SHP77 treated with DMSO at 0.1 percent for 48 hours (cell line): ENCODE data around the gene NKAIN2.

Experiments
- DNase-seq: peaks from one replicate; lab custom pipeline; 2025; lab: John Stamatoyannopoulos, UW

NKAIN2 gene

DNA sequence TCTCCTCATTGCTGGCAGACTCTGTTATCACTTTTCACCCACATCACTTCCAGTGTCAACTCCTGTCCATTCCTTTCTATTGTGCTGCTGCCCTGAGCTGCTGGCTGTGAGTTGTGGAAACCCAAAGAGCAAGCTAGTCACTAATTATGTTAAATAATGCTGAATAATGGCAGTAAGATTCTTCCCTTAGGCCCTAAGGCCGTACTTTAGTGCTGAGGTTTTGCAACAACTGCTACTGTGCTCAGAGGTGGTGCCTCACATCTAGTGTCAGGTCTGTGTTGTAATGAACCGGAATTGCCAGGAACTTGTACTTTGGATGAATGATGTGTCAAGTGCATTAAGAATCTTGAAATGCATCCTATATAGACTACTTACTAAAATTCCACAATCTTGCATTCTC is 786.3 kb downstream of the NKAIN2 start:
- no peak for DNase-seq

DNA sequence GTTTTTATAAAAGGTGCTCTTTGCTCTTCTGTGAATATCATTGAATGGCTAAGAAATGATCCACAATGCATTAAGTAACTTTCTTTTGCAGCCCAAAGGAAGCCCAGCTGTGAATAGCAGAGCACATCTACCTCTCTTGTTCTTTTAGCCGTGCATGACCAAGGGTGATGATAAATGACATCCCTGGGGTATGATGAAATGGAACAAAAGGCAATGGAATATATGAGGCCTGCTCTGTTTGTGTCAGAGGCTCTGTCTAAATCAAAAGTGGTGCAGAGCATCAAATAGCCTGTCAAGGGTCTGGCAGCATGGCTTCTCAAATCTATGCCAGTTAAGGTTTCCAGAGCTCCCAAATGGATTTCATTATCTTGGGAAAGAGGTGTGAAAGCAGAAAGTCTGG is 796.0 kb downstream of the NKAIN2 start:
- DNase-seq = no peak

DNA sequence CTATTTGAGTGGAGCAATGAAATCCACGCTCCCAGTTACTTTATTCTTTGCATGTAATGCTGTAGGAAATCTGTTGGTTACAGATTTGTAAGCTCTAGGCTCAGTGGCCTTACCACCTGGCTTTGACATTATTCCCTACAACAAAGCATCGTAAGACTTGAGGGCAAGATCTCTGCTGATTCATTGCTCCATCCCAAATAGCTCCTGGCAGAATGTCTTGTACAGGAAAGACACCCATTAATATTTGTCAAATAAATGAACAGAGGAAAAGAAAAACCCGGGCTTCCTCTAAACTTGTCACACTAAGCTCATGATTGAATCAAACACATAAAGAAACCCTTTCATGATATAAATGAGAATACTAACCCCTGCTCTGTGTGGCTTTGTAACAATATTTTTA is 801.1 kb downstream of the NKAIN2 start:
- DNase-seq = no peak

DNA sequence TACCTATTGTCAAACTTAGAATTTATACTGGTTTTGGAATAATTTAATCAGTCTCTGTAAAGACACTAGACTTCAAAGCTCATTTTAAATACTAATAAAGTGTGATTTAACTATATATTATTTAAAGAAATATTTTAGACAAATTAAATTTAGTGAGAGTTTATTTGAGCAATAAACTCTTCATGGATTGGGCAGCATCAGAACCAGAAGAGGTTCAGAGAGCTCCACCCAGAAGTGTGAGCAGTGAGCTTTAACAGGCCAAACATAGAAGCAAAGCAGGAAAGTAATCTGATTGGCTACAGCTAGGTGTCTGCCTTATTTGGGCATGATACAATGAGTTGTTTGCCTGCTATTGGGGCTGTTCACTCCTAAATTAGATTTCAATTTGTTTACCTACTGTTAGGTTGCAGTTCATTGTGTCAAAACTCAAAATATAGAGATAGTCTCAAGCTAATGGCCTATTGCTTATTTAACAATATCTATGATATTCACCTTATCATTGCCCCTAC is 803.5 kb downstream of the NKAIN2 start:
- DNase-seq = no peak

DNA sequence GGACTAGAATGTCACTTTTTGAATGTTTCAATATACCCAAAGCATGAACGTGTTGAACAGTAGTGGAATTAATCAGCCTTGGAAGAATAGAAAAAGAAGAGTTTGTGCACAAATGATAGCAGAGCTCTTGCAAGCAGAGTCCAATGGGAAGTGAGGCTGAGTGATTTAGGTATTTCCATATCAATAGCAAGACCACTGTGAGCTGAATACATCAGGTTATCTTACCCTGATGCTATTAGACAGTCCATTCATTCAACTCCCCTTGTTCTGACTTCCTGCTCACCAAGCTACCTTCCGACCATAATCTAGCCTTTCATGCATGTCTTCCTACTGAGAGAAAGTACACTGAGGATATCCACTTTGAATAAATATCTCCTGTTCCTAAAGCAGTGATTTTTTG is 809.4 kb downstream of the NKAIN2 start:
- no peak for DNase-seq

DNA sequence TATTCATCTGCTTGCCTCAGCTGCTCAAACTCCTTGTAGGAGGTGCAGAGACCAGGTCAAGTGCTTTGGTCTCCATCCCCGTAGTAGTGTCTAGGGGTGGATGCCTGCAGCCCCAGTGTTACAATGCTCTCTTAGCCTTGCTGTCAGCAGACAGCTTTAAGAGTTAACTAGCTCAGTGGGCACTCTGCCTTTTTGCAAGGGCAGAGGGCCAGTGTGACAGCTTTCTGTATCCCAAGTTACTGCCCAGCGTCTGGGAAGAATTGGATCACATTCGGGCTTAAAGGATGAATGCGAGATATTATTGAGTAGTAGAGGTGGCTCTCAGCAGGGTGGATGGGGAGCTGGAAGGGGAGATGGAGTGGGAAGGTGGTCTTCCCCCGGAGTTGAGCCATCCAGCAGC is 818.7 kb downstream of the NKAIN2 start:
- DNase-seq = no peak

DNA sequence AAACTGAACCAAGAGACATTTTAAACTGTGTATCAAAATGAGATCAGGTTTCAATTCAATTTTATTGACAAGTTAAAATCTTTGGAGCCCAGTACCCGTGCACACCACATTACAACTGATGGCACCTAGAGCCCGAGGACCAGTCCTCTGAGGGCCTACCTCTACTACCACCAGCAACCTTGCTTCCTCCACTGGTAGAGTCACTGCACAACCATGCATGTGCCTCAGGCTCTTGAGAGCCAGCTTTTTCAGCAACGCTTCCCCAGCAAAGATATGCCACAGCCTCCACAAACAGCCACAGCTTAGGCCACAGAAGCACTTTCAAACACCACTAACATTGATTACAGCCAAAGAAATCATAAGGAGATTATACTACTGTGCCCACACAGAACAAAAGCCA is 830.0 kb downstream of the NKAIN2 start:
- no peak for DNase-seq

DNA sequence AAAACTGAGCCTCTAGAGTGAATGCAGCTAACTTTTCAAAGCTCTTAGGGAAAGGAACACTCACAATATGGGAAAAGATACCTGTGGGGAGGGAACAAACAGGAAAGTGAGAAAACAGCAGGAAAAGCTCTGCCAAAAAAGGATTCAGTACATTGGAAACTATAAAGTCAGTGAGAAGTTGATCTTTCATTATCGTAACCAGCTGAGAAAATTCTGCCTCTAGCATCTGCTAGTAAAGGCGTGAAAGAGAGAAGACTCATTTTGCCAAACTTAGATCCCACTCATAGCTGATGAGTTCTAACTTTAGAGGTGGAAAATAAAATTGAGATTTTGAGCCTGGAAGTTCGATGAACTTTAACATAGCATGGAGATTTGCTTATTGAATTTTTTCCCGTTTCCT is 836.8 kb downstream of the NKAIN2 start:
- DNase-seq = no peak

DNA sequence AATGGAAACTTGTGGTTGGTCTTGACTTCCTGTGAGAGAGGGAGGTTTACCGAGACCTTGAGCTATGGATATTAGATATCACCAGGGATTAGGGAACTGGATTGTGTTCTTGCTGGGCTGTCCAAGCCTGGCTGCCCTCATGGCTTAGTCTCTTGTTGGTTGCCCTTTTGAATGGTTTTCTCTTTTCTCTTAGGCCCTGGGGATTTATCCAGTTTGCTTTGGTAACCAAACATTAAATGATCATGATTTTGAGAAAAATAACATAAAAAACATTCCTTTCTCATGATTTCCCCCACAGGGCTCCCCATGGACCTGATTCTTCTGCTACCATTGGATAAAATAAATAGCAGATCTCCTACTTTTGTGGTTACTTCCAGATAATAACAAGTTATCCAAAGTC is 852.2 kb downstream of the NKAIN2 start:
- DNase-seq = no peak

DNA sequence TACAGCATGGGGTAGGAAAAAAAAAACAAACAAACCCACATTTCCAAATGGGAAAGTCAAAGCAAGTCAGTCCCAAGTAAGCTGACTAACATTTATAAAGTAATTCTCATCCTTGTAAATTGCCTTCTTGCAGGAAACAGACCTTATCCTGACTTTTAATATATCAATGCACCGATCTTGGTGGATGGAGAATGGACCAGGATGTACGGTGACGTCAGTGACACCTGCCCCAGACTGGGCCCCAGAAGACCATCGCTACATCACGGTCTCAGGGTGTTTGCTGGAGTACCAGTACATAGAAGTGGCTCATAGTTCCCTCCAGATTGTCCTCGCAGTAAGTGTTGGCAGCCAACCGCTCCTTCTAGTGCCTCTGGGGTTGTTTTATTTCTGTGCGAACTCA is 854.4 kb downstream of the NKAIN2 start:
- no peak for DNase-seq

DNA sequence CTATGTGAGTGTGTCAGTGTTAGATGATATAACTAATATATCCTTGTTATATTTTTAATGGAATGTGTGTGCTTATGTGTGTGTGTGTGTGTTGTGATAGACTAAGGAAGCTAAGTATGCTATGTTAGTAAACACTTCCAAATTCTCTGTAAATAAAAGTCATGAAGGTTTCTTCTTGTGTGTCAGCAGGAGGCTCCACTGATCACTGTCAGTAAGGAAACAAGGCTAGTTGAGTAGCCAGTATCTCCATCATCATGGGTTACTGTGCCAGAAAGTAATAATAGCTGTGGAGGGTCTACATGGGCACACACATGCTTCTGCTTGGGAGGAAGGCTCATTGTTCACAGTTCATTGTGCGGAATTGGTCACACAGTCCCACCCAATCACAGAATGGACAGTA is 855.8 kb downstream of the NKAIN2 start:
- DNase-seq = no peak

DNA sequence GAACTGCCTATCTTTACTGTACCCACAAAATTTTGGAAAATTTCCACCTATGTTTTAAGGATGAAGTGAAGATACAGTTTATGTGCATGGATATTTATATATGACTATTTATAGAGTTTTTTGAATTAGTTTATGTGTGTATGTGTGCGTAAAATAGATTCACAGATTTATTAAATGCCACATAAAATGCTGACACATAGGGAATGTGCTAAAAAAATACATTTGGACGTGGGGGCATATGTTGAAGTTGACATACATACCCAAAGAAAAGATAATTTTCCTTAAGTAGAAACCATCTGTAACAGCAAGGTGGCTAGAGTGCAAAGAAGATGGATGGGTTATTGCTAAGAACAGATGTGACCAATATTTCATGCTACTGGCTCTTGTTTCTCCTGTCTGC is 856.5 kb downstream of the NKAIN2 start:
- DNase-seq = no peak

DNA sequence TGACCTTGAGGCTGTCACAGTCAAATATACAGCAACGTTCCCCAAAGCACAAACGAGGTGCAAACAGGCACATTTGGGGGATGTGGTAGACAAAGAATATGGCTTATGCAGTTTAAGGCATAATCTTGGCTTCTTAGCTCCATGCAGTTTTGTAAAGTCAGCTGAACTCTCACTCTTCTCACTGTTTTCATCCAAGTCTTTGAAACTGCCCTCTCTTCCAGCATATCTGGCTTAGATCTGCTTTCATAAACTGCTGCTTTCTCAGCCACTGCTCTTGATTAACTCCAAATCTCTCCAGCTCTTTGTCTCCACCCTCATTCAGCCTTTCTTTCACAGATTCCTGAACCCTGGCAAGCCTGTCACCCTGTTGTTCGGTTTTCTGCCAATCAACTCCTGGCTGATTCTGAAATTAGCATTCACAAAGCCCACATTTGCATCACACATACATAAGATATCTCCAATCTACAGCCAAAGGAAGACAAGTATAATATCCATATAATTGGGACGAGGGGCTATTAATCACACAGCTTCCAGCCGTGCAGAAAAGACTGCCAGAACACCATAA is 857.5 kb downstream of the NKAIN2 start:
- no peak for DNase-seq

DNA sequence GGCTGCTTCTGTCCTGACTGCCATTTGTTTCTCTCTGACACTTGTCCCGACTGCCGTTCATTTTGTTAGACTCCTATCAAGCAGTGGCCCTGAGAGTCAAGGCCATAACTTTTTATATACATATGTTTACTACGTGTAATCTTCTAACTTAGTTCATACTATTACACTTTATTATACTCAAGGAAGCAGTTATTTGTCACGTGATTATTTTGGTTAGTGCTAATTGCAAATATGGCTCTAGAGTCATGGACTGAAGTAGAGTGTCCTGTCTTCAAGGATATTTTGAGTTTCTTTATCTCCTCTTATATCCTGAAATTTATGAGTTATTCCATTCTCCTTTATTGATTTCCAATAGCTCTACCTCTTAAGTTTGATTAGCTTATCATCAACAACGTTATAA is 864.4 kb downstream of the NKAIN2 start:
- DNase-seq = no peak

DNA sequence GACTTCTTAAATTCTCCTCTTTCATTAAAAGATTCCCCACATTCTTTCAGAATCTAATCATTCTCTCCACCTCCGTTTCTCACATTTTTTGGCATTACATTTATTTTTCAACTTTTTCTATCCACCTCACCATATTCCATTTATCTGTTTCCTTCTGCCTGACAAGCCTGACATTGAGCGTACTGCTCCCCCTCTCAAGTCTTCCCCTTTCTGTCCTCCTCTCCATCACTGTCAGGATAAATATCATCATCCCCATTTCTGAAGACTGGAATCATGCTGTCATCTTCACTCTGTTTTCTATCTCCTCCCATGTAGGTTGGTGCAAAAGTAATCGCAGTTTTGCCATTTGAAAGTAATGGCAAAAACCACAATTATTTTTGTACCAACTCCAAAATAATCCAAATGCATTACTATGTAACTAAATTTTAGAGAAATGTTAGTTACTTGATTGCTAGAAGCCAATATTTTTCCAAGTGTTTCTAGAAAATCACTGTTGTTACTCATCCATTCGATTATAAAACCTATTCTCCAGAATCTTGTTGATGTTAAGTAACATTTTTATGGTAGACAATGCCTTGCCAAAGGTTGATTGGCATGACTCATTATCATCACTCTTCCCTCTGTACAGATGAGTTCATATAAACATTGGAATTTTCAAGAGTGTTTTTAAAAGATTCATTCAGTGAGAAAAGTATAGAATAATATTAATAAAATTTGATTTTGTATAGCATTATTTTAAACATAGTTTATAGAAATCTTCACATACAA is 866.2 kb downstream of the NKAIN2 start:
- DNase-seq = no peak

DNA sequence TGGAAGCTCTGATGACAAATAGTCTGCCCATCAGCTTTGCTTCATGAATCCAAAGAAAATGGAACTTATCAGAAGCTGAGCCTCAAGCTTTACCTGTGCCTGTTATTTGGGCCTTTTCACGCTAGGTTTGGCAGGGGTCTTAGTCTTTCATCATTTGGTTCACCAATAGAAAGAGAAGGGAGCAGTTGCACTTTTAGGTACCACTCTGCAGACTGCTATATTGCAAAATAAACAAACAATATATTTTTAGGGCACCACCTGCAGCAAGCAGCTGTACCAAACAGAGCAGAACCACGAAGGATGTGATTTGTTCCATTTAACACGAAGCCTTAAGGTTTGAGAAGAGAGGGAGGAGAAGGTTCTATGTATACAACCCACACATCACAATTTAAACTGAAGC is 867.1 kb downstream of the NKAIN2 start:
- peak; percentile 81 for DNase-seq

DNA sequence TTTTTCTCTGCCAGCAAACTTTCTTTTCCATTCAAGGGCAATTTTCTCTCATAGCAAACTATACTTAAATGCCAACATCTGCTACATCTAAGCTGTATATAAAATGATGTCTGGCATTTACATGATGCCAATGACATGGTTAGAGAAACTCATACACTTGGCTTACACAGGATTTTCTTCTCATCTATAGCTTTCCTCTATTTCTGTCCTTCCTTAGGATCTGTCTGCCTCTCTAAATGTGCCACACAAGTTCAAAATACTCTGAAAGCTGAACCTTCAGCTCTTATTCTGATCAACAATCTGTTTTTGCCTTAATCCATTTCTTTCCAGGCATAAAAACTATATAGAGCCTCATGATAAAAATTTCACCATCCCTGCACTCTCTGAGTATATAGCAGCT is 867.7 kb downstream of the NKAIN2 start:
- no peak for DNase-seq

DNA sequence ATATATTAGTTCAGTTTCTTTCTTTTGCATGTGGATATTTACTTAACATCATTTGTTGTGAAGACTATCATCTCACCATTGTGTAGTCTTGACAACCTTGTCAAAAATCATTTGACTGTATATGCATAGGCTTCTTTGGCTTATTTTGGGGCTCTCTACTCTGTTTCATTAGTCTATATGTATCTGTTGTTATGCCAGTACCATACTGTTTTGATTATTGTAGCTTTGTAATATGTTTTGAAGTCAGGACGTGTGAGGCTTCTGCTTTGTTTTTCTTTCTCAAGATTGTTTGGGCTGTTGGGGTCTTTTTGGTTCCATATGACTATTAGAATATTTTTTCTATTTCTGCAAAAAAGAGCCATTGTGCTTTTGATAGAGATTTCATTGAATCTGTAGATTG is 870.4 kb downstream of the NKAIN2 start:
- no peak for DNase-seq

DNA sequence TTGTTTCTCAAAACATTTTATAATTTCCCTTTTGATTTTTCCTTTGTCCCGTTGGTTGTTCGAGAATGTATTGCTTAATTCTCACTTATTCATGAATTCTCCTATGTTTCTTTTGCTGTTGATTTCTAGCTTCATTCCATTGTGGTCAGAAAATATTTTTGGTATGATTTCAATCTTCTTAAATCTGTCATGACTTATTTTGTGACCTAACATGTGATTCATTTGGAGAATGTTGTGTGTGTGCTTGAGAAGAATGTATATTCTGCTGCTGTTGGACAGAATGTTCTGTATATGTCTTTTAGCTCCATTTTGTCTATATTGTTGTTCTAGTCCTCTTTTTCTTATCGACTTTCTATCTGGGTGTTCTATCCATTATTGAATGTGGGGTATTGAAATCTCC is 872.4 kb downstream of the NKAIN2 start:
- DNase-seq = no peak

DNA sequence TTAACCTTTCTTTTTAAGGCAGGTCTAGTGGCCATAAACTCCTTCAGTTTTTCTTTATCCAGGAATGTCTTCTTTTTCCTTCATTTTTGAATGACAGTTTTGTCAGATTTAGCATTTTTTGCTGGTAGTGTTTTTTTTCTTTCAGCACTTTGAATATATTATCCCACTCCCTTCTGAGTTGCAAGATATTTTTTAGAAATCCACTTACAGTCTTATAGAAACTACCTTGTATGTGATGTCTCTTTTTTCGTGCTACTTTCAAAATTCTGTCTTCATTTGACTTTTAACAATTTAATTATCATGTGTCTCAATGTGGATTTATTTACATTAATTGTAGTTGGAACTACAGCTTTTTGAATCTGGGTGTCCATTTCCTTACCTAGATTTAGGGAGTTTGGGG is 874.2 kb downstream of the NKAIN2 start:
- DNase-seq = no peak

DNA sequence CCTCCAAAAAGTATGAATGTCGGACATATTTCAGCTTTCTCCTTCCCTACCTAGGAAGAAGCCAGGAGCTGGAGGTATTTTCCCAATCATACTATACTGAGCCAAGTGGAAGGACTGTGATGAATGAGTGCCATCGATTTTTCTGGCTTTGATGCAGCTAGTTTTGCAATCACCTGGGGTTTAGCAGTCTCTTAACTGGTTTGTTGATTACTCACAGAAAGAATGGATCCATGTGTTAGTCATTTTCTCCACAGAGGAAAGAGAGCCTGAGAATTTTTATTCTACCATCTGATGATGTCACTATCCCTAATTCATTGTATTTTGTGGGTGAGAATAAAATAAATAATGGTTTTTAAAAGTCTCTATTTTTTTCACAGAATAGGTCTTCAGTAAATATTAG is 875.7 kb downstream of the NKAIN2 start:
- no peak for DNase-seq

DNA sequence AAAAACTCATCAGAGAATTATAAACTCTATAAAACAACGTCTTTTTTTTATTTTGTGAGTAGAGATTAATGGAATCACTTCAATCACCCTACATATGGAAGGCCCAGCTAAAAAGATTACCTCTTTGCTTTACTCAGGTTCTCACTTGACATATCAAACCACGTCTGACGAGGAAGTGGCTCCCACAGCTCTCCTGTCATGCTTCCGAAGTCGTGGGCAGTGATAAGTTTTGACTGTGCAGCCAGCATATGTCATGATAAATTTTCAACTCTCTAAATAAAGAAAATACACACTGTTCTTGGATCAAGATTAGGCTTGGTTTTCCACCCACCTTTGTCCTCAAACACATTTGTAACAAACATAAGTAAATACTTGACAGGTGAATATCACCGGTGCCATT is 879.1 kb downstream of the NKAIN2 start:
- no peak for DNase-seq

DNA sequence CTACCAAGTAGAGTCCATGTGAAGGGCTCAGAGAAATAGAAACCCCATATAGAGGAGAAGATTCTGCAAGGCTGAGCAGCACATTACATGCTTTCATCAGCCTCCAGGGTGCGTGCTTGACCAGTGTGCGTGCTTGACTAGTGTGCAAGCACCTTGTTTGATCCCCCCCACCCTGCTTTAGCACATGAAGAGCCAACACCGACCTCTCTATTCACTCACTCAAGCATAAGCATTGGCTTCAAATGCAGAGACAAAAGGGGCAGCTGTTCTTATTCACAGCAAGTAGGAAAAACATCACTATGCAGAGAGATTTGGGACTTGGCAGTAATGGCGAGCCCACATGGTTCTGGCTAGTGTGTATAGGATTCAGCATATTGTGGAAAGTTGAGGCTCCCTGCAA is 879.8 kb downstream of the NKAIN2 start:
- no peak for DNase-seq

DNA sequence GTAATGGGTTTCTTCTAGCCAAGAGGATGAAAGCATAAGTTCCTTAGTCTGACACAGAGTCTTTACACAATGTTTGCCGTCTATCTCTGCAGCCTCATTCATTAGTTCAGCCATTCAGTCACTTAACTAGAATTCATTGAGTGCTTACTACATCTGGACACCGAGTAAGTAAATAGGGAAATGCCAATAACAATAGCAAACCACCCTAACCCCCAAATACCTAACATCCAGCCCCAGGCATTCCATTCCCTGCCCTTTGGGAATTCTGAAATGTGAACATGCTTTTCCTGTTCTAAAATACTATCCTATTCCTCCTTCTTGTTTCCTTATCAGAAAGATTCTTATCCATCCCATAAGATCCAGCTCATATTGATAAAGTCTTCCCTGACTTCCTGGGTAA is 881.0 kb downstream of the NKAIN2 start:
- DNase-seq = no peak
